LNCAP (cell line): ENCODE results near the gene LRRFIP1.

ENCODE experiments used
- CTCF ChIP-seq: fragments of 450-650 bp; IDR thresholded peaks from 2 replicates; pipeline ENCODE4 v1.5.1; 2017; ENCODE audit warnings: mild to moderate bottlenecking

LRRFIP1 gene

GRCh38 chr2:237823544-237823943 is 196.2 kb downstream of the LRRFIP1 start:
- TF ChIP-seq CTCF: no peak

DNA sequence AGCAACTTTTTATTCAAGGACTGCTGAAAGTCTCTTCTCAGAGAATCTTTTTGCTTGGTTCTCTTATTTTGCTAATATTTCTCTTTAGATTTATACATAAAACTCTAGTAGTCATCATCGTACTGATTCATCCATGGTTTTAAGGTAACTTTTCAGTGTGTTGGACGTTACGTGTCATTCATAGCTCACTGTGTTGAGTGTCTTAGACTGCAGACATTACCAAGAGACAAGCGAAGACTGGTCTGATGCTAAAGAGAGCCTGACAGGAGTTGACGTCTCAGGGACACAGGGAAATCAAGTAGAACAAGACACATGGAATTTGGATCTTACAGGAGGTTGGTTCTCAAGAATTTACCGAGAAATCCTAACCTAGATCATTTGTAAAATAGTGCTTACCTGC is 196.7 kb downstream of the LRRFIP1 start:
- TF ChIP-seq CTCF: no peak

- TF ChIP-seq CTCF: no peak
Measured at GRCh38 chr2:237827421-237827987, 200.1 kb downstream of the LRRFIP1 start.
